Esophagus muscularis mucosa (tissue), 4 donors: ENCODE measurements around the gene ELP2.

Experiments used
- EP300 ChIP-seq: sonication (generic); formaldehyde crosslinking; IDR thresholded peaks from one replicate; pipeline ENCODE4 v1.6.1; 2017; ENCODE audit warnings: antibody characterized with exemption
- POLR2A ChIP-seq: fragments of 450-650 bp; IDR thresholded peaks from one replicate; pipeline ENCODE4 v1.6.1; 2017; ENCODE audit warnings: antibody characterized with exemption, moderate library complexity, mild to moderate bottlenecking, low read depth
- POLR2AphosphoS5 ChIP-seq, 2 donors: sonication (generic); formaldehyde crosslinking; IDR thresholded peaks; one replicate each; pipeline ENCODE4 v1.6.1; 2017; ENCODE audit warnings: antibody characterized with exemption in 2 of 2
- TF ChIP-seq, protein P1 (sequence below), 3 experiments: fragments of 200-600 bp in 2 of 3; fragments of 450-650 bp in 1 of 3; sonication (generic) in 2 of 3; IDR thresholded peaks; one replicate each; pipeline ENCODE4 v1.5.1; 2017 to 2019; ENCODE audit warnings: antibody characterized with exemption in 3 of 3, mild to moderate bottlenecking in 2 of 3, moderate library complexity in 1 of 3

DNA sequence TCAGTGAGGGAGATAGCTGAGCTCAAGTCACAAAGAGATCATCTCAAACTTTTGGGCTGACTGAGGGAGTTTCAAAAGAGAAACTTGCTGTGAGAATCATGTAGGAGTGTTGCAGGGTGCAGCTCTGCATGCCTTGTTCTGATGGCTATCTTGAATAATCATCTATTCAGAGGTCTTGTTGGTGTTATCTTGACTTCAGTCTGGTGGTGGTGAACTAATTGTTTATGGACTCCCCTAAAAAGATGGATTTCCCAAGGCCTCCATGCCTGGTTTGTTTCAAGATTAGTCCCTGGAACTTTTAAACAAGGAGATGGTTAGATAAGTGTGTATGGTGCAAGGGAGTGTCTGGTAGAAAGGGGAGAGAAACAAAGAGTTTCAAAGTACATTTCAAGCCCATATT lies 30.4 kb upstream of the ELP2 start:
- TF ChIP-seq POLR2AphosphoS5 (IDR thresholded peaks at IDR 0.05) (no peak), EP300 (no peak), POLR2A (no peak)
- TF ChIP-seq, protein P1, sequence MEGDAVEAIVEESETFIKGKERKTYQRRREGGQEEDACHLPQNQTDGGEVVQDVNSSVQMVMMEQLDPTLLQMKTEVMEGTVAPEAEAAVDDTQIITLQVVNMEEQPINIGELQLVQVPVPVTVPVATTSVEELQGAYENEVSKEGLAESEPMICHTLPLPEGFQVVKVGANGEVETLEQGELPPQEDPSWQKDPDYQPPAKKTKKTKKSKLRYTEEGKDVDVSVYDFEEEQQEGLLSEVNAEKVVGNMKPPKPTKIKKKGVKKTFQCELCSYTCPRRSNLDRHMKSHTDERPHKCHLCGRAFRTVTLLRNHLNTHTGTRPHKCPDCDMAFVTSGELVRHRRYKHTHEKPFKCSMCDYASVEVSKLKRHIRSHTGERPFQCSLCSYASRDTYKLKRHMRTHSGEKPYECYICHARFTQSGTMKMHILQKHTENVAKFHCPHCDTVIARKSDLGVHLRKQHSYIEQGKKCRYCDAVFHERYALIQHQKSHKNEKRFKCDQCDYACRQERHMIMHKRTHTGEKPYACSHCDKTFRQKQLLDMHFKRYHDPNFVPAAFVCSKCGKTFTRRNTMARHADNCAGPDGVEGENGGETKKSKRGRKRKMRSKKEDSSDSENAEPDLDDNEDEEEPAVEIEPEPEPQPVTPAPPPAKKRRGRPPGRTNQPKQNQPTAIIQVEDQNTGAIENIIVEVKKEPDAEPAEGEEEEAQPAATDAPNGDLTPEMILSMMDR (IDR thresholded peaks at IDR 0.05), result no peak
